PC-3 (cell line): Measurements from ENCODE around the gene USP17L20.
"Not testable (repeated sequence)": the region's sequence is repeated elsewhere in the genome, so short reads cannot be mapped to it uniquely, and the experiment has no call there.

Source experiments
- CTCF ChIP-seq: fragments of 300-600 bp; sonication (generic); conservative IDR thresholded peaks from 2 replicates; pipeline ENCODE4 v1.5.1; 2017; ENCODE audit warnings: antibody characterized with exemption, low read depth, mild to moderate bottlenecking, low read length
- EZH2 ChIP-seq: fragments of 300-600 bp; sonication (generic); IDR thresholded peaks from one replicate; pipeline ENCODE4 v1.6.1; 2017; ENCODE audit warnings: antibody characterized with exemption, mild to moderate bottlenecking, low read length; ENCODE audit not compliant: unreplicated experiment
- EZH2phosphoT487 ChIP-seq: fragments of 300-600 bp; sonication (generic); IDR thresholded peaks from 2 replicates; pipeline ENCODE4 v1.6.1; 2018; ENCODE audit warnings: mild to moderate bottlenecking, antibody characterized with exemption, low read length, borderline replicate concordance

- not testable (repeated sequence) for TF ChIP-seq CTCF, EZH2, EZH2phosphoT487
These were observed 4.8 kb upstream of the USP17L20 start, which contains the start of gene USP17L19 for GRCh38 chr4:9253078-9253477.
